ENCODE results near the gene FARSA. TPM values are rescaled to one million over a fixed set of nuclear protein-coding genes. Genes with fewer than 3 reads are reported as not detected.

The FARSA gene
- total RNA-seq, 6 experiments from 2014 or later, result 22.9 to 46.2 (median 29.0) TPM

- Histone ChIP-seq H3K27me3 (no peaks in the 10 kb centered on the region), H3K36me3 (no peaks in the 10 kb centered on the region), H3K4me1 (peaks cover 0 to 29% (median 6%) of the 10 kb centered on the region in 4 donors), H3K9me3 (peaks cover 0 to 5% (median 0%) of the 10 kb centered on the region in 4 donors), H3K4me3 (no peak overlapping the region), H3K27ac (no peak overlapping the region)
- TF ChIP-seq, protein P1, sequence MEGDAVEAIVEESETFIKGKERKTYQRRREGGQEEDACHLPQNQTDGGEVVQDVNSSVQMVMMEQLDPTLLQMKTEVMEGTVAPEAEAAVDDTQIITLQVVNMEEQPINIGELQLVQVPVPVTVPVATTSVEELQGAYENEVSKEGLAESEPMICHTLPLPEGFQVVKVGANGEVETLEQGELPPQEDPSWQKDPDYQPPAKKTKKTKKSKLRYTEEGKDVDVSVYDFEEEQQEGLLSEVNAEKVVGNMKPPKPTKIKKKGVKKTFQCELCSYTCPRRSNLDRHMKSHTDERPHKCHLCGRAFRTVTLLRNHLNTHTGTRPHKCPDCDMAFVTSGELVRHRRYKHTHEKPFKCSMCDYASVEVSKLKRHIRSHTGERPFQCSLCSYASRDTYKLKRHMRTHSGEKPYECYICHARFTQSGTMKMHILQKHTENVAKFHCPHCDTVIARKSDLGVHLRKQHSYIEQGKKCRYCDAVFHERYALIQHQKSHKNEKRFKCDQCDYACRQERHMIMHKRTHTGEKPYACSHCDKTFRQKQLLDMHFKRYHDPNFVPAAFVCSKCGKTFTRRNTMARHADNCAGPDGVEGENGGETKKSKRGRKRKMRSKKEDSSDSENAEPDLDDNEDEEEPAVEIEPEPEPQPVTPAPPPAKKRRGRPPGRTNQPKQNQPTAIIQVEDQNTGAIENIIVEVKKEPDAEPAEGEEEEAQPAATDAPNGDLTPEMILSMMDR (IDR thresholded peaks at IDR 0.05), result no peak
- no peak for TF ChIP-seq POLR2A (IDR thresholded peaks at IDR 0.05)
- intact Hi-C loops (cut with DNase I), result loop anchor here in 1 of 2 donors (10.0 kb wide), 1 partner anchor 47 kb away; the partner anchor contains the start of genes CALR and FARSA
- no peak for ATAC-seq
- 47% methylated on average over 2 of the region's 5 CpGs for WGBS (ENCODE audit: insufficient coverage, low coverage, low lambda C conversion rate, missing lambda C conversion rate)
- no peak for DNase-seq
Observed at GRCh38 chr19:12888006-12888603, 45.4 kb downstream of the FARSA start.

- Histone ChIP-seq H3K4me1 (peaks cover 0 to 24% (median 3%) of the 10 kb centered on the region in 4 donors), H3K36me3 (no peaks in the 10 kb centered on the region), H3K27me3 (no peaks in the 10 kb centered on the region), H3K9me3 (peaks cover 0 to 5% (median 0%) of the 10 kb centered on the region in 4 donors), H3K4me3 (no peak within 1 kb of the TSS), H3K27ac (no peak within 1 kb of the TSS)
- no peak for DNase-seq
- intact Hi-C loops (cut with DNase I), result loop anchor here in 1 of 2 donors (10.0 kb wide), 1 partner anchor 48 kb away; the partner anchor contains the start of genes CALR and FARSA
- 80% methylated on average over 5 of the region's 17 CpGs for WGBS (ENCODE audit: insufficient coverage, low coverage, low lambda C conversion rate, missing lambda C conversion rate)
- TF ChIP-seq, protein P1 (IDR thresholded peaks at IDR 0.05), result no peak
- no peak for ATAC-seq
Observed at GRCh38 chr19:12886969-12887747, 46.4 kb downstream of the FARSA start, which contains the start of gene KLF1. TSS of gene KLF1 (minus strand) at chr19:12887201. CDS start at chr19:12887140, 61 bp downstream.

DNA sequence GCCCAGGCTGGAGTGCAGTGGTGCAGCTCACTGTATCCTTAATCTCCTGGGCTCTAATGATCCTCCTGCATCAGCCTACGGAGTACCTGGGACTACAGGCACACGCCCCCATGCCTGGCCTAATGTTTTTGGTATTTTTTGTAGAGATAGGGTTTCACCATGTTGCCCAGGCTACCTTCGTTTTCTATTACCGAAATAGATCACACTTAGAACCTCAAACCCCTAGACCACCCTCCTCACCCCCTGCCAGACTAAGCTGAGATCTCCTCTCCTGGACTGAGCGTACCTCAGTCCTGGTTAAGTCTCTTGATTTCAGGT is 46.9 kb downstream of the FARSA start:
- no peak for TF ChIP-seq POLR2A (IDR thresholded peaks at IDR 0.05)
- TF ChIP-seq, protein P1 (IDR thresholded peaks at IDR 0.05), result no peak
- intact Hi-C loops (cut with DNase I), result loop anchor here in 1 of 2 donors (10.0 kb wide), 1 partner anchor 48 kb away; the partner anchor contains the start of genes CALR and FARSA
- Histone ChIP-seq H3K9me3 (peaks cover 0 to 5% (median 0%) of the 10 kb centered on the region in 4 donors), H3K27ac (no peak overlapping the region), H3K36me3 (no peaks in the 10 kb centered on the region), H3K4me3 (no peak overlapping the region), H3K27me3 (no peaks in the 10 kb centered on the region), H3K4me1 (peaks cover 0 to 18% (median 0%) of the 10 kb centered on the region in 4 donors)
- DNase-seq (no peak), ATAC-seq (no peak)
- WGBS (ENCODE audit: insufficient coverage, low coverage, low lambda C conversion rate, missing lambda C conversion rate), result 69% methylated on average over 4 of the region's 5 CpGs

- Histone ChIP-seq H3K36me3 (no peaks in the 10 kb centered on the region), H3K9me3 (peaks cover 0 to 5% (median 0%) of the 10 kb centered on the region in 4 donors), H3K4me1 (peaks cover 0 to 18% (median 0%) of the 10 kb centered on the region in 4 donors), H3K4me3 (peak overlapping the region; percentile 18 to 51 (median 22)), H3K27ac (peak overlapping the region in 1 of 3 donors; percentile 13), H3K27me3 (no peaks in the 10 kb centered on the region)
- intact Hi-C loops (cut with DNase I), result loop anchor here in 1 of 2 donors (10.0 kb wide), 1 partner anchor 49 kb away; the partner anchor contains the start of genes CALR and FARSA
- TF ChIP-seq POLR2A (IDR thresholded peaks at IDR 0.05), result no peak
- TF ChIP-seq, protein P1 (IDR thresholded peaks at IDR 0.05), result no peak
- DNase-seq (peak in 1 of 3 donors; percentile 63), ATAC-seq (no peak)
- WGBS (ENCODE audit: insufficient coverage, low coverage, low lambda C conversion rate, missing lambda C conversion rate), result 51% methylated on average over 6 of the region's 53 CpGs
Observed at GRCh38 chr19:12885749-12886650, 47.5 kb downstream of the FARSA start.
